Fibroblast of pulmonary artery (primary cell): ENCODE data around the gene OR8H3.

Experiments used
- DNase-seq: peaks from one replicate; pipeline ENCODE4 v3.0.0-alpha.2; 2010; ENCODE audit warnings: low read depth
- H3K4me3 ChIP-seq: replicated peaks from 2 replicates; pipeline ENCODE4 v1.5.1; 2011; ENCODE audit warnings: low read depth, mild to moderate bottlenecking, control low read depth, low read length, moderate library complexity
- CTCF ChIP-seq: IDR thresholded peaks from 2 replicates; pipeline ENCODE4 v1.5.1; 2011; ENCODE audit warnings: mild to moderate bottlenecking, control low read depth, low read length, inconsistent platforms; ENCODE audit errors: missing control alignments

Gene OR8H3

GRCh38 chr11:56152333-56152732 is 30.2 kb downstream of the OR8H3 start:
- H3K4me3 ChIP-seq: no peak overlapping the region
- TF ChIP-seq CTCF: no peak
- DNase-seq: no peak

- no peak within 1 kb of the TSS for H3K4me3 ChIP-seq
- TF ChIP-seq CTCF: no peak
- no peak for DNase-seq
Observed at GRCh38 chr11:56160217-56160616, 38.0 kb downstream of the OR8H3 start, which contains the start of gene OR8K5. Gene OR8K5 (minus strand): TSS chr11:56160317. CDS start chr11:56160317, 0 bp downstream.

GRCh38 chr11:56163804-56164203 is 41.6 kb downstream of the OR8H3 start:
- no peak for DNase-seq
- TF ChIP-seq CTCF: no peak
- no peak overlapping the region for H3K4me3 ChIP-seq

- H3K4me3 ChIP-seq: no peak overlapping the region
- no peak for DNase-seq
- TF ChIP-seq CTCF: no peak
Observed at GRCh38 chr11:56172256-56172830, 50.2 kb downstream of the OR8H3 start.
